Uterus (tissue), 4 donors: ENCODE data around the gene SORBS1. TPM values are rescaled to one million over a fixed set of nuclear protein-coding genes. Genes with fewer than 3 reads are reported as not detected.

Source experiments
- DNase-seq, 2 donors: peaks; one replicate each; pipeline ENCODE4 v3.0.0-alpha.2; 2019 to 2020
- H3K27ac ChIP-seq, 2 donors: fragments of 200-600 bp; sonication (generic); 1 replicate in 1 of 2; 2 replicates in 1 of 2; pipeline ENCODE4 v1.5.1; 2016 to 2018
- H3K27me3 ChIP-seq, 2 donors: fragments of 200-600 bp; sonication (generic); one replicate each; pipeline ENCODE4 v1.5.1; 2018 to 2019; ENCODE audit warnings: control low read depth in 1 of 2
- H3K36me3 ChIP-seq, 2 donors: fragments of 200-600 bp; sonication (generic); one replicate each; pipeline ENCODE4 v1.5.1; 2019; ENCODE audit warnings: control low read depth in 1 of 2
- H3K4me1 ChIP-seq, 2 donors: fragments of 200-600 bp; sonication (generic); one replicate each; pipeline ENCODE4 v1.5.1; 2018 to 2019; ENCODE audit warnings: control low read depth in 1 of 2
- H3K4me3 ChIP-seq, 2 donors: fragments of 200-600 bp; sonication (generic); 1 replicate in 1 of 2; 2 replicates in 1 of 2; pipeline ENCODE4 v1.5.1; 2018 to 2019; ENCODE audit warnings: mild to moderate bottlenecking in 1 of 2
- H3K9me3 ChIP-seq, 2 donors: fragments of 200-600 bp; sonication (generic); one replicate each; pipeline ENCODE4 v1.5.1; 2019; ENCODE audit warnings: control low read depth in 1 of 2
- CTCF ChIP-seq, 4 experiments: fragments of 200-600 bp in 2 of 4; fragments of 450-650 bp in 2 of 4; sonication (generic) in 2 of 4; IDR thresholded peaks; one replicate each; pipeline ENCODE4 v1.5.1; 2016 to 2019; ENCODE audit warnings: antibody characterized with exemption in 4 of 4, mild to moderate bottlenecking in 2 of 4, moderate library complexity in 1 of 4
- POLR2A ChIP-seq, 2 donors: fragments of 450-650 bp; IDR thresholded peaks; one replicate each; pipeline ENCODE4 v1.6.1; 2016; ENCODE audit warnings: antibody characterized with exemption in 2 of 2, mild to moderate bottlenecking in 1 of 2, moderate library complexity in 1 of 2
- intact Hi-C: fragments of 100-400 bp; cut with DNase I; formaldehyde crosslinking; loops from one replicate; pipeline ENCODE4 v1.15.1; 2023; ENCODE audit warnings: low total_unique reads
- total RNA-seq, 4 donors: library from RNA; depleted of rRNA in 3 of 4; stranded (reverse); fragments of >200 nt in 3 of 4; gene quantifications; one replicate each; pipeline versions ENCODE4 v1.1.0 to v1.2.4, GENCODE V29; 2014 to 2023
- donor health status: DM: yes; HTN: yes; CAD: no.

The SORBS1 gene
- total RNA-seq, 4 donors from 2014 or later = 89.9 to 422 (median 271) TPM

GRCh38 chr10:95281206-95281605 is 280.0 kb downstream of the SORBS1 start:
- TF ChIP-seq POLR2A (IDR thresholded peaks at IDR 0.05) = no peak
- no peak for TF ChIP-seq CTCF (IDR thresholded peaks at IDR 0.05)
- Histone ChIP-seq H3K4me3 (no peak overlapping the region), H3K9me3 (no peaks in the 10 kb centered on the region), H3K4me1 (peaks cover 0 to 13% of the 10 kb centered on the region in 2 donors), H3K27ac (no peak overlapping the region), H3K36me3 (no peaks in the 10 kb centered on the region), H3K27me3 (no peaks in the 10 kb centered on the region)
- DNase-seq = no peak
- intact Hi-C loops = no loop called here

- TF ChIP-seq POLR2A (IDR thresholded peaks at IDR 0.05) (no peak), CTCF (IDR thresholded peaks at IDR 0.05) (no peak)
- Histone ChIP-seq H3K9me3 (no peaks in the 10 kb centered on the region), H3K27me3 (no peaks in the 10 kb centered on the region), H3K36me3 (no peaks in the 10 kb centered on the region), H3K4me1 (peaks cover 0 to 13% of the 10 kb centered on the region in 2 donors), H3K27ac (peak overlapping the region; percentile 21 to 92), H3K4me3 (no peak overlapping the region)
- no peak for DNase-seq
- intact Hi-C loops = no loop called here
Measured at GRCh38 chr10:95280637-95281036, 280.5 kb downstream of the SORBS1 start.

- Histone ChIP-seq H3K4me1 (peaks cover 0 to 13% of the 10 kb centered on the region in 2 donors), H3K9me3 (no peaks in the 10 kb centered on the region)
- intact Hi-C loops = no loop called here
Measured at GRCh38 chr10:95279042-95279820, 281.9 kb downstream of the SORBS1 start.

GRCh38 chr10:95278061-95278988 is 282.8 kb downstream of the SORBS1 start:
- Histone ChIP-seq H3K9me3 (no peaks in the 10 kb centered on the region), H3K27ac (peak overlapping the region; percentile 92), H3K4me3 (no peak overlapping the region), H3K36me3 (no peaks in the 10 kb centered on the region), H3K27me3 (no peaks in the 10 kb centered on the region), H3K4me1 (peaks cover 0 to 16% of the 10 kb centered on the region in 2 donors)
- intact Hi-C loops = no loop called here
- peak in 1 of 2 donors; percentile 34 for DNase-seq
- no peak for TF ChIP-seq POLR2A (IDR thresholded peaks at IDR 0.05)
- no peak for TF ChIP-seq CTCF (IDR thresholded peaks at IDR 0.05)

More at GRCh38 chr10:95279042-95279820, 281.9 kb downstream of the SORBS1 start:
- Histone ChIP-seq H3K36me3 (no peaks in the 10 kb centered on the region), H3K27ac (peak overlapping the region; percentile 92), H3K27me3 (no peaks in the 10 kb centered on the region), H3K4me3 (no peak overlapping the region)
- TF ChIP-seq CTCF (IDR thresholded peaks at IDR 0.05) (no peak), POLR2A (IDR thresholded peaks at IDR 0.05) (no peak)
- no peak for DNase-seq
